Activated CD8-positive, alpha-beta memory T cell treated with anti-CD3 and anti-CD28 coated beads for 24 hours (primary cell): Measurements from ENCODE around the gene HTT.

Source experiments
- DNase-seq: peaks from one replicate; pipeline ENCODE4 v3.0.0-alpha.2; 2020

HTT gene

GRCh38 chr4:3239998-3240920 lies 165.8 kb downstream of the HTT start:
- no peak for DNase-seq

- DNase-seq = no peak
These were observed 166.5 kb downstream of the HTT start for GRCh38 chr4:3240936-3241522.

DNA sequence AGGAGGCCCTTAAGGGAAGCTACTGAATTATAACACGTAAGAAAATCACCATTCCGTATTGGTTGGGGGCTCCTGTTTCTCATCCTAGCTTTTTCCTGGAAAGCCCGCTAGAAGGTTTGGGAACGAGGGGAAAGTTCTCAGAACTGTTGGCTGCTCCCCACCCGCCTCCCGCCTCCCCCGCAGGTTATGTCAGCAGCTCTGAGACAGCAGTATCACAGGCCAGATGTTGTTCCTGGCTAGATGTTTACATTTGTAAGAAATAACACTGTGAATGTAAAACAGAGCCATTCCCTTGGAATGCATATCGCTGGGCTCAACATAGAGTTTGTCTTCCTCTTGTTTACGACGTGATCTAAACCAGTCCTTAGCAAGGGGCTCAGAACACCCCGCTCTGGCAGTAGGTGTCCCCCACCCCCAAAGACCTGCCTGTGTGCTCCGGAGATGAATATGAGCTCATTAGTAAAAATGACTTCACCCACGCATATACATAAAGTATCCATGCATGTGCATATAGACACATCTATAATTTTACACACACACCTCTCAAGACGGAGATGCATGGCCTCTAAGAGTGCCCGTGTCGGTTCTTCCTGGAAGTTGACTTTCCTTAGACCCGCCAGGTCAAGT lies 167.5 kb downstream of the HTT start:
- no peak for DNase-seq

DNA sequence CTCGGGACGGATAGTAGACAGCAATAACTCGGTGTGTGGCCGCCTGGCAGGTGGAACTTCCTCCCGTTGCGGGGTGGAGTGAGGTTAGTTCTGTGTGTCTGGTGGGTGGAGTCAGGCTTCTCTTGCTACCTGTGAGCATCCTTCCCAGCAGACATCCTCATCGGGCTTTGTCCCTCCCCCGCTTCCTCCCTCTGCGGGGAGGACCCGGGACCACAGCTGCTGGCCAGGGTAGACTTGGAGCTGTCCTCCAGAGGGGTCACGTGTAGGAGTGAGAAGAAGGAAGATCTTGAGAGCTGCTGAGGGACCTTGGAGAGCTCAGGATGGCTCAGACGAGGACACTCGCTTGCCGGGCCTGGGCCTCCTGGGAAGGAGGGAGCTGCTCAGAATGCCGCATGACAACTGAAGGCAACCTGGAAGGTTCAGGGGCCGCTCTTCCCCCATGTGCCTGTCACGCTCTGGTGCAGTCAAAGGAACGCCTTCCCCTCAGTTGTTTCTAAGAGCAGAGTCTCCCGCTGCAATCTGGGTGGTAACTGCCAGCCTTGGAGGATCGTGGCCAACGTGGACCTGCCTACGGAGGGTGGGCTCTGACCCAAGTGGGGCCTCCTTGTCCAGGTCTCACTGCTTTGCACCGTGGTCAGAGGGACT lies 168.8 kb downstream of the HTT start:
- DNase-seq = no peak

- DNase-seq = no peak
These were observed 169.5 kb downstream of the HTT start for GRCh38 chr4:3244002-3244401.

DNA sequence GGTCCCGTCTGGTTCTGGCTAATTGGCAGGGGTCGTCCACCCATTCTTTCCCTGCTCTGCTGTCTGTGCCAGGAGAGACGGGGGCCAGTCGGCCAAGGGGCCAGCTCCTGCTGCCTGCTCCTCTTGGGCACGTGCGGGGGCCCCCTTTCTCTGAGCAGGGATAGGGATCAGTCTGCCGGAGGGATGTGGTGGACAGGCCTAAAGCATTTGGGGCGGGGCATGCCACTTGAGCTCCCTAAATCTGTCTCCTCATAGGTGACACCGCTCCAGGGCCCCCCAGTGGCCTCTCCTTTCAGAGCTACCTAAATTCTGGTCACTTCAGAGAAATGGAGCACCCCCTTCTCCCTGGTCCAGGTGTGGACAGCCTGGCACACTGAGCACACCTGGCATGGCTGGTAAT lies 170.3 kb downstream of the HTT start:
- no peak for DNase-seq

GRCh38 chr4:3245676-3246075 lies 171.2 kb downstream of the HTT start:
- no peak for DNase-seq

- no peak for DNase-seq
These were observed 172.2 kb downstream of the HTT start for GRCh38 chr4:3246458-3247398.

GRCh38 chr4:3247399-3248177 lies 173.1 kb downstream of the HTT start:
- no peak for DNase-seq

DNA sequence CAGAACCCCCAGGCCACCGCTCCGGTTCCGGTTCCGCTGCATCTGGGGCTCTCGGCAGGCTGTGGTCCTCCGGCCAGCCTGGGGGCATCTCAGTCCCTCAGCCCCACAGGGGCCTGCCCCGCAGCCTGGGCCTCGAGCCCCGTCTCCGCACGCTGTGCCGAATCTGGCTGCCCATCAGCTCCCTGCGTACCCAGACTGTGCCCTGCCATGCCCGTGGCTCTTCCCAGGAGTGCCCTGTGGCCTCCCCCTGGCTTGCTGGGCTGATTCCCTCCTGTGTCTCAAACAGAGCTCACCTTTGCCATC lies 173.6 kb downstream of the HTT start:
- no peak for DNase-seq

DNA sequence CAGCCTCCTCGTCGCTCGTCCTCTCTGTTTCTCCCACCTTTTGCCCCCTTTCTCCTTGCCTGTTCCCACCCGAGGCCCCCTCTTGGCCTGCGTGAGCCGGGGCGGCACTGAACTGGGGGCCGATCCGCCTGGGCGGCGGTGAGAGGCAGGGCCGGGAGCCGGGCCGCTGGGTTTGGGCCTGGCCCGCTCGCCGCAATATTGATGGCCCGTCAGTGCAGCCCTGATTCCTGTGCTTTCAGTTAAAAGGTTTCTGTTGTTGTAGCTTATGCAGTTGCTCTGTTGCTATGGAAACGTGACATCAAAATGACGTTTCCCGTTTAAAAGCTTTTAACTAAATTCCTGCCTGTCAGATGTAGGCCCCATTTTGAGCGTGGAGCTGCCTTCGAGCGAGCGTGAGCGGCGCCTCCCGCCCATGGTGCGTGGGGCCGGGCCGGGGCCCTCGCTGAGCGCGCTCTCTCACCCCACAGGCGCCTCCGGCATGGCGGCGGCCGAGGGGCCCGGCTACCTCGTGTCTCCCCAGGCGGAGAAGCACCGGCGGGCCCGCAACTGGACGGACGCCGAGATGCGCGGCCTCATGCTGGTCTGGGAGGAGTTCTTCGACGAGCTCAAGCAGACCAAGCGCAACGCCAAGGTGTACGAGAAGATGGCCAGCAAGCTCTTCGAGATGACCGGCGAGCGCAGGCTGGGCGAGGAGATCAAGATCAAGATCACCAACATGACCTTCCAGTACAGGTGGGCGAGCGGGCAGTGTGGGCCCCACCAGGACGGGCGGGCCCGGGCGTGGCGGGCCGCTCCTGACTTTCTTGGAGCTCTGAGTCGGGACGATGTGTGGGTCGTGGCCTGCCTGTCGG lies 174.6 kb downstream of the HTT start, which contains the start of gene MSANTD1:
Gene MSANTD1, plus strand, starts transcription at position 349 of the 851 bp plus-strand sequence. Its CDS starts 64 bp downstream, at position 413.
- no peak for DNase-seq

DNA sequence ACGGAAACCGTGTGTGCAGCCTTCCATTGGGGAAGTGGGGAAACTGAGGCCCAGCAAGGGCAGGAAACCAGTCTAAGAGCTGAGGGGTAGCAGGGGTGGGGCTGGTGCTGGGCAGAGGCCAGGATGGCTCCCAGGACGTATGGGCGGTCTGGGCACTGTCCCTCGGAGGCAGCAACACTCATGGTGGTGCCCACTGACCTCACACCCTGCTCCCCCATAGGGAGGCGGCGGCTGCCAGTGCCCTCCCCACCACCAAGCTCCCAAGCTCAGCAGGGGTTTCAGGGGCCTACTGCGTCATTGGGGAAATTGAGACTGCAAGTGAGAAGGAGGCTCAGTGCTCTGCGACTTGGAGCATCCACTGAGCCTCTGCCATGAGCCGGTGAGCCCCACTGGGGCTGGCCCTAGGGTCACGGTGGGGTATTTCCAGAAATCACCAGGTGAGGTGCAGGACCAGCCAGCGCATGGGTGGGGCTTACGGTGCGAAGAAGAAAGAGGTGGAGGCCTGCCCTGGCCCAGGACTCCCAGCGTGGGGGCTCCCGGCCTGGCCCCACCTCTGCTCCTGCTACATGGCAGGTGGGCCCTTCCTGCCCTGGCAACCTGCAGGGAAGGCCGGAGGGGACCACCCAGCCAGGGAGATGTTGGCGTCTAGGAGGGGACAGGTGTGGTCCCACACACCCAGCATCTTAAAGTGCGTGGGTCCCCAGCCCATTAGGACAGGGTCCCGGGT lies 175.4 kb downstream of the HTT start:
- DNase-seq = no peak

- DNase-seq = no peak
These were observed 176.0 kb downstream of the HTT start for GRCh38 chr4:3250438-3250955.

DNA sequence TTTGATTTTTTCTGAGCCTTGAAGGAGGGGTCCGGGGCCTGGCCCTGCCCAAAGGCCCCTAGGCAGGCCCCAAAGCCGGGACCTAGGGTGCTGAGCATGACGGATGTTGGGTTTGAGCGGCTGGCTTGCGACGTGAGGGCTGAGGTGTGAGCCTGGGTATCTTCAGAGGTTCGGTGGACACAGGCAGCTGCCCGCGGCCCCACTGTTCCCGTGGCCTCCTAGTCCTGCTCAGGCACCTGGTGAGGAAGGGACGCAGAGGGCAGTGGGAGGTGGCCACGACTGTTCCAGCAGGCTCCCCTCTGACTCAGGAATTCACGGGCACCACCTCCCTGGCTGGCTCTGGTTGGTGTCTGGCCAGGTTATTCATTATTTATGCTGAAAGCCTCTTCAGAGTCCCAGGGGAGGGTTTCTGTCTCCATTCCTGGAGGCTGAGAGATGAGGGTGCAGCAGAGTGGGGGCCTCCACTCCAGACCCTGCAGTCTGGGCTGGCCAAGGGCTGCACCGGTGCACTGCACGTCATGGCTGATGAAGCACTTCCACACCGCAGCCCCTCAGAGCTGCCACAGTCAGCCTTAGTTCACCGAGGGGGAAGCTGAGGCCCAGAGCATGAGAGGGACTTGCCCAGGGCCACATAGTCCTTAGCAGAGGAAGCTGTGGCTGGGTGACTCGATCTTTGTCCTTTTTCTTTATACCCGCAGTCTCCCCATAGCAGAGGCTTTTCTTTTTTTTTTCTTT lies 176.6 kb downstream of the HTT start:
- no peak for DNase-seq

- DNase-seq = no peak
These were observed 177.4 kb downstream of the HTT start for GRCh38 chr4:3251691-3252479.

DNA sequence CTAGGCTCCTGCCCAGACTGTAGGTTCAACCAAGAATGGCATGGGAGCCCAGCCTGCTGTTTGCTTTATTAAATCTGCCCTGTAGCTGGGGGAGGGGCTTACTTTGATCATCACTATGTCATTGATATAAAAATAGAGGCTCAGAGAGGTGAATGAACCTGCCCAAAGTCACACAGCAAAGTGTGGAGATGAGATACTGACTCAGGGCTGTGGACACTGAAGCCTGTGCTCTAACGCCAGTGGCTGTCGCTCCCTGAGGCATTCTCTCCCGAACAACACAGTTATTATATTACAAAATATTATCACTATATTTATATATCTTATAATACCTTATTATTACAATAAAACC lies 178.0 kb downstream of the HTT start:
- no peak for DNase-seq

GRCh38 chr4:3252831-3253641 lies 178.6 kb downstream of the HTT start:
- no peak for DNase-seq
